Chondrocyte (in vitro differentiated cells): ENCODE measurements around the gene LRIT2. TPM values are rescaled to one million over a fixed set of nuclear protein-coding genes. Genes with fewer than 3 reads are reported as not detected.

ENCODE experiments used
- DNase-seq: peaks from one replicate; pipeline ENCODE4 v3.0.0; 2021; ENCODE audit warnings: mixed read lengths, low spot score
- H3K27ac Mint-ChIP-seq: one replicate; pipeline ENCODE4 v1.8.0; 2021; ENCODE audit warnings: mild to moderate bottlenecking, moderate library complexity, mixed read lengths; ENCODE audit not compliant: unreplicated experiment
- H3K27me3 Mint-ChIP-seq: 2 replicates; pipeline ENCODE4 v1.8.0; 2021; ENCODE audit warnings: low read depth, mixed read lengths
- H3K36me3 Mint-ChIP-seq: 2 replicates; pipeline ENCODE4 v1.8.0; 2021; ENCODE audit warnings: low read depth, mixed read lengths
- H3K4me1 Mint-ChIP-seq: 2 replicates; pipeline ENCODE4 v1.8.0; 2021; ENCODE audit warnings: low read depth, mild to moderate bottlenecking, mixed read lengths
- H3K4me3 Mint-ChIP-seq: one replicate; pipeline ENCODE4 v1.8.0; 2021; ENCODE audit warnings: mild to moderate bottlenecking, moderate library complexity, mixed read lengths; ENCODE audit not compliant: unreplicated experiment
- H3K9me3 Mint-ChIP-seq: 2 replicates; pipeline ENCODE4 v1.8.0; 2021; ENCODE audit warnings: low read depth, mixed read lengths
- total RNA-seq: library from RNA; stranded (reverse); gene quantifications from 3 replicates; pipeline ENCODE4 v1.2.1, GENCODE V29; 2021
- TF ChIP-seq, protein P1 (sequence below): fragments of 200-600 bp; sonication (generic); IDR thresholded peaks from 2 replicates; pipeline ENCODE4 v1.5.0; 2021; ENCODE audit warnings: antibody characterized with exemption, mild to moderate bottlenecking, moderate library complexity

The LRIT2 gene
- total RNA-seq, 1 donor from 2014 or later: not detected

DNA sequence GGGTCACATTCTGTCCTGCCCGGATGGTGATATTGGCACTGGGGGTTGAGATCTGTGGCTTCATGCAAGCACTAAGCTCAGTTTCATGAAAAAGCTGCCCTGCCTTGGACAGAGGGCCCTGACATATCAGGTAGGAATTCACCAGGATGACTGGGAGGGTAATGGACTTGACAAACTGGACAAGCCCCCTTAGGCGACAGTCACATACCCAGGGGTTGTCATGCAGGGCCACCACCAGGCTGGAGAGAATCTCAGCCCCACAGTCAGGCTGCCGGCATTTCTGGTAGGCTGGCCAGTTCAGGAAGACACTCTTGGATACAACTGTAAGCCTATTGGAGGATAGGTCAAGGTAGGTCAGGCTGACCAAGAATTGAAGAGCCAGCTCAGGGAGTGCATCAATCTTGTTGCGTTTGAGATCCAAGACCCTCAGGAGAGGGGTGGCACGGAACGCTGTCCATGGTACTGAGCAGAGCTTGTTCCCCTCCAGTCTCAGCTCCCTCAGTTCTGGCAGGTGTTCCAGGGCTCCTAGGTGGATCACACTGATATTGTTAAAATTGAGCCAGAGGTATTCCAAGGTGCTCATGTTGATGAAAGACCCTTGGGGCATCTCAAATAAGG lies 824 bp downstream of the LRIT2 start:
- no peak overlapping the region for H3K4me3 Mint-ChIP-seq
- H3K27ac Mint-ChIP-seq: no peak overlapping the region
- H3K36me3 Mint-ChIP-seq: peaks cover 1% of the 10 kb centered on the region
- TF ChIP-seq, protein P1, sequence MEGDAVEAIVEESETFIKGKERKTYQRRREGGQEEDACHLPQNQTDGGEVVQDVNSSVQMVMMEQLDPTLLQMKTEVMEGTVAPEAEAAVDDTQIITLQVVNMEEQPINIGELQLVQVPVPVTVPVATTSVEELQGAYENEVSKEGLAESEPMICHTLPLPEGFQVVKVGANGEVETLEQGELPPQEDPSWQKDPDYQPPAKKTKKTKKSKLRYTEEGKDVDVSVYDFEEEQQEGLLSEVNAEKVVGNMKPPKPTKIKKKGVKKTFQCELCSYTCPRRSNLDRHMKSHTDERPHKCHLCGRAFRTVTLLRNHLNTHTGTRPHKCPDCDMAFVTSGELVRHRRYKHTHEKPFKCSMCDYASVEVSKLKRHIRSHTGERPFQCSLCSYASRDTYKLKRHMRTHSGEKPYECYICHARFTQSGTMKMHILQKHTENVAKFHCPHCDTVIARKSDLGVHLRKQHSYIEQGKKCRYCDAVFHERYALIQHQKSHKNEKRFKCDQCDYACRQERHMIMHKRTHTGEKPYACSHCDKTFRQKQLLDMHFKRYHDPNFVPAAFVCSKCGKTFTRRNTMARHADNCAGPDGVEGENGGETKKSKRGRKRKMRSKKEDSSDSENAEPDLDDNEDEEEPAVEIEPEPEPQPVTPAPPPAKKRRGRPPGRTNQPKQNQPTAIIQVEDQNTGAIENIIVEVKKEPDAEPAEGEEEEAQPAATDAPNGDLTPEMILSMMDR: no peak
- no peaks in the 10 kb centered on the region for H3K9me3 Mint-ChIP-seq
- no peak for DNase-seq
- H3K4me1 Mint-ChIP-seq: no peaks in the 10 kb centered on the region
- H3K27me3 Mint-ChIP-seq: peaks cover 26% of the 10 kb centered on the region

DNA sequence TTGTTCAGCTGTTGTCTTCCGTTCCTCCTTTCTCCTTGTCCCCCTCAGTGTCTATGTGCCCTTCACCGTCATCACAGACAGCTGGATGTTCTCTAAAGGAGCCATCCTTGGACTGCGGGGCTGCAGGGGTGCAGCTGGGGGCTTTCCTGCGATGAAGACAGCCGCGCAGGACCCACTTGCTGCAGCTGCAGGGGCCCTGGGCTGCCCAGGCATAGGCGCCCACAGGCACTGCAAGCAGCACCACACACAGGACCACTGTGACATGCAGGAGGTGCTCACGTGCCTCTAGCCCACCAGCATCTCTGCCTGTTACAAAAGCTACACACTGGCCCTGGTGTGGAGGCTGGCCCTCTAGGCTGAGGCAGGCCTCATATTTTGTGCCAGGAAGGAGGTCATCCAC lies 3.4 kb downstream of the LRIT2 start:
- no peak overlapping the region for H3K4me3 Mint-ChIP-seq
- no peaks in the 10 kb centered on the region for H3K9me3 Mint-ChIP-seq
- TF ChIP-seq, protein P1: no peak
- H3K4me1 Mint-ChIP-seq: no peaks in the 10 kb centered on the region
- H3K27ac Mint-ChIP-seq: no peak overlapping the region
- DNase-seq: no peak
- peaks cover 14% of the 10 kb centered on the region for H3K27me3 Mint-ChIP-seq
- peaks cover 1% of the 10 kb centered on the region for H3K36me3 Mint-ChIP-seq

- DNase-seq: no peak
- peaks cover 13% of the 10 kb centered on the region for H3K27me3 Mint-ChIP-seq
- TF ChIP-seq, protein P1: no peak
- no peaks in the 10 kb centered on the region for H3K4me1 Mint-ChIP-seq
- no peaks in the 10 kb centered on the region for H3K9me3 Mint-ChIP-seq
- peaks cover 1% of the 10 kb centered on the region for H3K36me3 Mint-ChIP-seq
- no peak overlapping the region for H3K4me3 Mint-ChIP-seq
- H3K27ac Mint-ChIP-seq: no peak overlapping the region
These were observed 7.6 kb downstream of the LRIT2 start for GRCh38 chr10:84217746-84218145.

DNA sequence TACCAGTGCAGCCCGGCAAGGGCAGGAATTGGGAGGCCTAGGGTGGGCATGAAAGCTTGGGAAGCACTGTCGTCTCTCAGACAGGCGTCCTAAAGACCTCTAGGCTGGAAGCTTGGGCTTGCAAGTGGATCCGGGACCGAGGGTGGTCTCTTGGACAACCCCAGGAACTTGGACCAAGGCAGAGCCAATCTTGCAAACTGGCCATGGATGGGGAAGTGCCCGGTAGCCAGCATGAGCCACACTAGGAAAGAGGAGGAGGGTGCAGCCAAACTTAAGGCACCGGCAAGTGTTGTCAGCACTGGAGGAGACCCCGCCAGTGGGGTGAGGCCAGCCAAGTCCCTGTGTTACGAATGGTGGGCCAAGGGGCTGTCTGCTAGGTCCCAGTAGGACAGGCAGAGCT lies 8.5 kb downstream of the LRIT2 start:
- peaks cover 17% of the 10 kb centered on the region for H3K27me3 Mint-ChIP-seq

GRCh38 chr10:84214612-84215235 lies 10.6 kb downstream of the LRIT2 start:
- Mint-ChIP-seq H3K36me3 (no peaks in the 10 kb centered on the region), H3K9me3 (no peaks in the 10 kb centered on the region), H3K27me3 (peaks cover 18% of the 10 kb centered on the region), H3K27ac (no peak overlapping the region), H3K4me3 (no peak overlapping the region), H3K4me1 (no peaks in the 10 kb centered on the region)
- no peak for DNase-seq
- TF ChIP-seq, protein P1: peak; percentile 47

More for the DNA sequence above, 8.5 kb downstream of the LRIT2 start:
- no peak overlapping the region for H3K27ac Mint-ChIP-seq
- no peak overlapping the region for H3K4me3 Mint-ChIP-seq
- H3K4me1 Mint-ChIP-seq: no peaks in the 10 kb centered on the region
- H3K9me3 Mint-ChIP-seq: no peaks in the 10 kb centered on the region
- no peak for DNase-seq
- TF ChIP-seq, protein P1: no peak
- peaks cover 1% of the 10 kb centered on the region for H3K36me3 Mint-ChIP-seq
